ENCODE data around the gene OR10V1.
"Not testable (repeated sequence)": the region's sequence is repeated elsewhere in the genome, so short reads cannot be mapped to it uniquely, and the experiment has no call there.

The OR10V1 gene

DNA sequence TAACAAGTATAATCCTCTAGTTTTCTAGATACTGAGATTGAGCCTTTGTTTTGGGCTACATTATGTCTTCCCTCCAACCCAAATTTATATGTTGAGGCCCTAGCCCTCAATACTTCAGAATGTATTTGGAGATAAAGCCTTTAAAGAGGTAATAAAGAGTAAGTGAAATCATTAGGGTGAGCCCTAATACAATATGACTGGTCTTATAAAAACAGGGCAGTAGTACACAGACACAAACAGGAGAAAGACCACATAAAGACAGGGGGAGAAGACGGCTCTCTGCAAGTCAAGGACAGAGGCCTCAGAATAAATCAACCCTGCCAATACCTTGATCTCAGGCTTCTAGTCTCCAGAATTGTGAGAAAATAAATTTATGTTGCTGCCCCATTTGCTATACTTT, 6.3 kb downstream of the OR10V1 start:
- DNase-seq: no peak

DNA sequence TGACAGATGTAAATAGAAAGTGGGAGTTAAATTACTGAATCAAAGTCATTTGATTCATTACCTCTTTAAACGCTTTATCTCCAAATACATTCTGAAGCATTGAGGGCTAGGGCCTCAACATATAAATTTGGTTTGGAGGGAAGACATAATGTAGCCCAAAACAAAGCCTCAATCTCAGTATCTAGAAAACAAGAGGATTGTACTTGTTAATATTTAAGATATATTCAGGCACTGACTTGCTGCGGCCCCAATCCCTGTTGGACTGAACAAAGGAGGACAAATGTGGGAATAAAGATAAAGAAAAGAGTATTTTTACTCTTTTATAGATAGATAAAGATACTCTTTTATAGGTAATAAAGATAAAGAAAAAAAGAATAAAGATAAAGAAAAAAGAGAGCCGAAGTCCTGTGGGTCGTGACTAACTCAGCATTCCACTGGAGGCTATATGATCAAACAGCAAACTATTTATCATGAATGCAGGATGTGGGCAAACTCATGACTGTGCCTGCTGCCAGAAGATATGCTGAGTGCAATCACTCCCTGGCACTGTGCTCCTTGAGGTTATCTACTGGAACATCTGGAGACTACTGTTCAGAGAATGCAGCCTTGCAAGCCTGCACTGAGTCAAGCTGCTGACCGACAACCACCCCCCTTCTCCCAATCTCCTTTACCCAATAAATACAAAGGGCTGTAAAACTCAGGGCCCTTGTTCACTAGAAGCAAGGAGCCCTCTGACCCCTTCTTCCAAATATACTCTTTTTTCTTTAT, 6.9 kb downstream of the OR10V1 start:
- no peak for DNase-seq

DNA sequence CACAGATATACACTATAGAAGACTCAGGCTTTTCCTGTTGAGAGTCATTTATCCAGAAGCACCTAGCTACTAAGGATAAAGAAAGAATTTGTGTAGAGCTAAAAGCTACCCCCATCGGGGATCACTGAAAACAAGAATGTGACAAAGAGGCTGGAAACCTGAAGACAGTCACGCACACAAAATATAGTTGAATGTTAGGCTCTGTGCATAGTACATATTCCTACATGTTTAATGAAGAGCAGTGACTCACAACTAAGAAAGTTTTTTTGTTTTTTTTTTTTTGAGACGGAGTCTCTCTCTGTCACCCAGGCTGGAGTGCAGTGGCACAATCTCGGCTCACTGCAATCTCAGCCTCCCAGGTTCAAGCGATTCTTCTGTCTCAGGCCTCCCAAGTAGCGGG, 8.4 kb downstream of the OR10V1 start:
- no peak for DNase-seq

DNA sequence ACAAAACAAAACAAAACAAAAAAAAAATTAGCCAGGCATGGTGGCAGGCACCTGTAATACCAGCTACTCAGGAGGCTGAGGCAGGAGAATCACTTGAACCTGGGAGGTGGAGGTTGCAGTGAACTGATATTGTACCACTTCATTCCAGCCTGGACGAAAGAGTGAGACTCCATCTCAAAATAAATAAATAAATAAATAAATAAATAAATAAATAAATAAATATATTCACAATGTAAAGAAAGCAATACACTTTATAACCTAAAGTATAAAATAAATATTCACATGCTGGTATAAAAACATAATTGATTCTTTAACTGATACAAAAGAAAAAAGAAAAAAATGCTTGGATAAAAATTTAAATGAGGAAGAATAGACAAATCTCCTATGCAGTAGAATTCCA, 10.1 kb downstream of the OR10V1 start:
- not testable (repeated sequence) for DNase-seq

DNA sequence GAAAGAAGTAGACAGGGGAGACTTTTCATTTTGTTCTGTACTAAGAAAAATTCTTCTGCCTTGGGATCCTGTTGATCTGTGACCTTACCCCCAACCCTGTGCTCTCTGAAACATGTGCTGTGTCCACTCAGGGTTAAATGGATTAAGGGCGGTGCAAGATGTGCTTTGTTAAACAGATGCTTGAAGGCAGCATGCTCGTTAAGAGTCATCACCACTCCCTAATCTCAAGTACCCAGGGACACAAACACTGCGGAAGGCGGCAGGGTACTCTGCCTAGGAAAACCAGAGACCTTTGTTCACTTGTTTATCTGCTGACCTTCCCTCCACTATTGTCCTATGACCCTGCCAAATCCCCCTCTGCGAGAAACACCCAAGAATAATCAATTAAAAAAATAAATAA, 13.5 kb downstream of the OR10V1 start:
- DNase-seq: not testable (repeated sequence)

DNA sequence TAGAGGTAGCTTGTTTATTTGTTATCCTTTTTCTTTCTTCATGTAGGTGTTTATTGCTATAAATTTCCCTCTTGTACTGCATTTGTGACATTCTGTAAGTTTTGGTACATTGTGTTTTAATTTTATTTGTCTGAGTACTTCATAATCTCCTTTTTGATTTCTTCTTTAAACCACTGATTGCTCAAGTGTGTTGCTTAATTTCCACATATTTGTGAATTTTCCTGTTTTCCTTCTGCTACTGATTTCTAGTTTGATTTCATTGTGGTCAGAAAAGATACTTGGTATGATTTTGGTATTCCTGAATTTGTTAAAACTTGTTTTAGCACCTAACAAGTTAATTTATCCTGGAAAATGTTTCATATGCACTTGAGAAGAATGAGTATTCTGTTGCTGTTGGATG, 15.1 kb downstream of the OR10V1 start:
- no peak for DNase-seq

DNA sequence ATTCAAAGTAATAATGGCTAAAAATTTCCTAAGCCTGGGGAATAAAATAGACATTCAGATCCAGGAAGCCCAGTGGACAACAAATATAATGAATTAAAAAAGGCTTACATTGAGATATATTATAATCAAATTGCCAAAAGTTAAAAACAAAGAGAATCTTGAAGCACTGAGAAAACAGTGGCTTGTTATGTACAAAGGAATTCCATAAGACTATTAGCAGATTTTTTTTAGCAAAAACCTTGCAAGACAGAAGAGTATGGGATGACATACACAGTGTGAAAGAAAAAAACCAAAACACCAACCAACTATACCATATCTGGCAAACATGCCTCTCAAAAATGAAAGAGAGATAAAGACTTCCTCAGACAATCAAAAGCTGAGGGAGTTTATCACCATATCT, 20.7 kb downstream of the OR10V1 start:
- no peak for DNase-seq

DNA sequence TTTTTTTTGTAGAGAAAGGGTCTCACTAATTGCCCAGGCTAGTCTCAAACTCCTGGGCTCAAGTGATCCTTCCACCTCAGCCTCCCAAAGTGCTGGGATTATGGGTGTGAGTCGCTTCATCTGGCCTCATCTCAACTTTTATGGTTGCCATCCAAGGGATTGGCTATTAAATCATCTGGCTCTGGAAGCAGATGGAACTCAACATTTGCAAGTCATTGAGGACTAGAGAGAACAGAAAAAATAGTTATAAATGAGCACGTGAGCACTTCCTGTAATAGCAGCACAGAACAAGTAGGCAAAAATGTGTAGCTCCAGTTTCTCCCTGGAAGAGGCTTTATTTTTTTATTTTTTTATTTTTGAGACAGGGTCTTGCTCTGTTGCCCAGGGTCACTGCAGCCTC, 22.5 kb downstream of the OR10V1 start:
- DNase-seq: no peak

DNA sequence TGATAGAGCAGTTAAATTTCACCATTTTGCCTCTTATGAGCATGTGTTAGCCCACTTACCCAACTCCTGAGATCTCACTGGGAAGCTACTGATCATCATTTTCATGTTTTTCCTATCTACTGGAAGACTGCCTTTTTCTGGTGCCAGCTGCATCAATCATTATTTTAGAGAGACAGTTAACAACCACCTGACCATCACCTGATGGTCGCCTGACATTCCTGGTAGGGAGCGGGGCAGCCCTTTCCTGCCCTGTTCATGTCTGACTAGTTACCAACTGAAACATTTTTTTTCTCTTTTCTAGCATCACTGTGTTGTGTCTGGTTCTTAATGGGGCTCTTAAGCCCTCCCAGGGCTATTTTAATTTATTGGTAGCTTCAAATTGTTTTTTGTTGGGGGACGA, 24.6 kb downstream of the OR10V1 start:
- no peak for DNase-seq

DNA sequence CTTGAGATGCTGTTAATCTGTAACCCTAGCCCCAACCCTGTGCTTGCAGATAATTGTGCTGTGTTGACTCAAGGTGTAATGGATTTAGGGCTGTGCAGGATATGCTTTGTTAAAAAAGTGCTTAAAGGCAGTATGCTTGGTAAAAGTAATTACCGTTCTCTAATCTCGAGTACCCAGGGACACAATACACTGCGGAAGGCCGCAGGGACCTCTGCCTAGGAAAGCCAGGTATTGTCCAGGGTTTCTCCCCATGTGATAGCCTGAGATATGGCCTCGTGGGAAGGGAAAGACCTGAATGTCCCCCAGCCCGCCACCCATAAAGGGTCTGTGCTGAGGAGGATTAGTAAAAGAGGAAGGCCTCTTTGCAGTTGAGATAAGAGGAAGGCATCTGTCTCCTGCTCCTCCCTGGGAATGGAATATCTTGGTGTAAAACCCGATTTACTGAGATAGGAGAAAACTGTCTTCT, 32.4 kb downstream of the OR10V1 start:
- not testable (repeated sequence) for DNase-seq

DNA sequence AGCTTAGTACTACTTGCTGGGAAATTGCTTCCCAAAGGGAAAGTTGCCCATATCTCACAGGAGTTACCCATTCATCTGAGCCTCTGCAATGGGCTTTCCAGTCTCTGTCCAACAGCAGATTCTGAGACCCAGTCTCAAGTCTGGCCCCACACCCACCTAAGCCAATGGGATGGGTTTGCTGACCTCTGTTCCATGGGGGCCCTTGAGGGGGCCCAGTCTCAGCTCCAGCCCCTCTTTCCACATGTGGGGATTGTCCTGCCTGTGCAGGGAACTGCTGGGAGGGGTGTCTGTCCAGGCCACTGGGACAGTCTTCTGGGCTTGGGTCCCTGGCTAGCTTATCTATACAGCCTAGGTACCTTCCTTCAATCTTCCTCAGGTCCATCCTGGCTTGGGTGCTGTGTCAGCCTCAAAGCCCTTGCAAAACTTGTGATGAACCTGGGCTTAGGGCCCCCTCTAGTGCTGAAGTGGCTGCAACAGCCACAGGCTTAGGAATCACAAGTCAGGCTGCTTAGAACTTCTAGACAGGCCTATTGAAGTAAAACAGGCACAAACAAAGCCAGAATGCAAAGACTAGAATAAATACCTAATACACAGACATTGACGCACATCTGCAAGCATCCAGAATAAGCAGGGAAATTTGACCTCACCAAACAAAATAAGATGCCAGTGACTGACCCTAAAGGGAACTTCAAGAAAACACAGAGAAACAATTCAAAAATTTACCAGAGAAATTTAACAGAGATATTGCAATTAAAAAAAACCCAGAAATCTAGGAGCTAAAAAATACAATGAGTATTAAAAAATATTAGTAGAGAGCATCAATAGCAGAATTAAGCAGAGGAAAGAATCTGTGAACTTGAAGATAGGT, 33.1 kb downstream of the OR10V1 start:
- peak; percentile 49 for DNase-seq

DNA sequence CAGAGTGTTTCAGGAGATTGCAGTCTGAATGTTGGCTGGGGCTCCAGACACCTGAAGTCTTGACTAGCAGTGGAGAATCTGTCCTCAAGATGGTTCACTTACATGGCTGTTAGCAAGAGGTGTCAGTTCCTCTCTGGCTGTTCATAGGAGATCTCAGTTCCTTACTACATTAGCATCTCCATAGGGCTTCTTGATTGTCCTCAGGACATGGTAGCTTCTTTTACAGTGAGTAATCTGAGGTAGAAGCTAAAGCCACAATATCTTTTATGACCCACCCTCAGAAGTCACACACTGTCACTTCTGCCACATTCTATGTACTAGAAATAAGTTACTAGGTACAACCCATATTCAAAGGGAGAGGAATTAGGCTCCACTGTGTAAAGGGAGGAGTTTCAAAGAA, 34.3 kb downstream of the OR10V1 start:
- DNase-seq: peak; percentile 34

DNA sequence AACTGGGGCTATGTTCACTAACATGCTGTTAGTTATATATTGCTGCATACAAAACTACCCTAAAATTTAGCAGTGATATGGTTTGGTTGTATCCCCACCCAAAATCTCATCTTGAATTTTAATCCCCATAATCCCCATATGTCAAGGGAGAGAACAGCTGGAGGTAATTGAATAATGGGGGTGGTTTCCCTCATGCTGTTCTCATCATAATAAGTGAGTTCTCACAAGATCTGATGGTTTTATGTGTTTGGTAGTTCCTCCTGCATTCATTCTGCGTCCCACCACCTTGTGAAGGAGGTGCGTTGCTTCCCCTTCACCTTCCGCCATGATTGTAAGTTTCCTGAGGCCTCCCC, 34.9 kb downstream of the OR10V1 start:
- DNase-seq: no peak

DNA sequence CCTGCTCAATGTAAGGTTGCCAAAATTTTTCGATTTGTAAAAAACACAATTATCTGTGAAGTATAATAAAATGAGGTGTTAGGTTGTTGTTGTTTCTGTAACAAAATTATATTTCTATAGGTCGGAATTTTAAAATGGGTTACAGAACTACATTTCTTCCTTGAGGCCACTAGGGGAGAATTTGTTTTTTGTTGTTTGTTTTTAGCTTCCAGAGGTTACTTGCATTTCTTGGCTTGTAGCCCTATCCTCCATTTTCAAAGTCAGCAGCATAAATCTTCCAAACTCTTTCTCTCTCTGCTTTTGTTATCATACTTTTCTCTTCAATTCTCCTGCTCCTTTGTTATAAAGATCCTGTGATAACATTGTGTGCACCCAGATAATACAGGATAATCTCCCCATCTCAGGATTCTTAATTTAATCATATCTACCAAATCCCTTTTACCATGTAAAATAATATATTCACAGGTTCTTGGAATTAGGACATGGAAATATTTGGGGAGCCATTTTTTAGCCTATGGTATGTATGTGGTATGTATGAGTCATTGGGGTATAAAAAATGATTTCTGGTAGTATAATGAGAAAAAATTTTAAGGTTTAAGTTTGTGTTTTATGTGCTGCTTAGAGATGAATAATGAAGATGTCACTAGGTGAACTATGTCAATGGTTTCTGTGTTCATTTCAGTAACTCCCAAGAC, 35.4 kb downstream of the OR10V1 start:
- DNase-seq: no peak

DNA sequence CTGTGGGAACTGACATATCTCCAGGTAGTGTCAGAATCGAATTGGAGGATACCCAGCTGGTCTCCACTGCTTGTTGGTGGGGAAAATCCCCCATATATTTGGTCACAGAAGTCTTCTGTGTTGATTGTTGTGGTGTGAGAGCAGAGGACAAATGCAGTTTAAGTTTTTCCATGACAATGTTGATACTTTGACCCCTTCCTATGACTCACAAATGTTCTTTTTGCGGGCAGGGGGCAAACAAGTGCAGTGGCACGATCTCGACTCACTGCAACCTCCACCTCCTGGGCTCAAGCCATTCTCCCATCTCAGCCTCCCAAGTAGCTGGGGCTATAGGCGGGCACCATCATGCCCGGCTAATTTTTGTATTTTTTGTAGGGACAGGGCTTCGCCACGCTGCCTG, 37.4 kb downstream of the OR10V1 start:
- DNase-seq: no peak

DNA sequence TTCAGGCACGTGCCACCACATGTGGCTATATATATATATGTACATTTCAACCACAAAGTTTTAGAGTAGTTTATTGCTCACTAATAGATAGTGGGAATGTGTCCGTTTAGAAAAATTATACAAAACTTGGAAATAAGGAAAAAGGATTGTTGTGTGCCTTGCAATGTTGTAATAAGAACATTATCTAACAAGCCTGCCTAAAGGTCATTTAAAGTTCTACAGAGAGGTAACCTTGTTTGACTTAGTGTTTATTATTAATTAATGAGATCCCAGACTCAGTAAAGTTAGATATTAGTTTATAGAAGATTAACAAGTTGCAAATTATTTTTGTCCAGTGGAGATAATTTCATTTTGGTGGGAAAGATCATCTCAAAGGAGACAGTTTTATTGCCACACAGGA, 39.4 kb downstream of the OR10V1 start:
- DNase-seq: no peak

DNA sequence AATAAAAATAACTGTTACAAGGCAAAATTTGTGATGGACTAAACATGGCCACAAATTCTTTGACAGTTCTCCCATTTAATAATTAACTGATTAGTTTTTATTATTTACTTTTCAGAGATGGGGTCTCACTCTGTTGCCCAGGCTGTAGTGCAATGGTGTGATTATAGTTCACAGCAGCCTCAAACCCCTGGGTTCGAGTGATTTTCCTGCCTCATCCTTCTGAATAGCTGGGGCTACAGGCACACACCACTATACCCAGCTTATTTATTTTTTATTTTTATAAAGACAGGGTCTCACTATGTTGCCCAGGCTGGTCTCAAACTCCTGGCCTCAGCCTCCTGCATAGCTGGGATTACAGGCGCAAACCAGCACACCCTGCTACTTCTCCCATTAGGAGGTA, 40.4 kb downstream of the OR10V1 start:
- DNase-seq: no peak

DNA sequence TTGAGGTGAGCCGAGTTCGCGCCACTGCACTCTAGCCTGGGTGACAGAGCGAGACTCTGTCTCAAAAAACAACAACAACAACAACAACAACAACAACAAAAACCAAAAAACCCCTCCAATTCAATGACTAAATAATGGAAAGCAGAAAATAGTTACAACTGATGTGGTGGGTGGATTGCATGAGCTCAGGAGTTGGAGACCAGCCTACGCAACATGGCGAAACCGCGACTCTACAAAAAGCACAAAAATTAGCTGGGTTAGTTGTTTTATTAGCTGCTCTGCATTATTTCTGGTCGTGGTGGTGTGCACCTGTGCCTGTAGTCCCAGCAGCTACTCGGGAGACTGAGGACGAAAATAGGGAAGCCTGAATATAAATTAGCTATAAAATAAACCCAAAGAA, 42.2 kb downstream of the OR10V1 start:
- no peak for DNase-seq

DNA sequence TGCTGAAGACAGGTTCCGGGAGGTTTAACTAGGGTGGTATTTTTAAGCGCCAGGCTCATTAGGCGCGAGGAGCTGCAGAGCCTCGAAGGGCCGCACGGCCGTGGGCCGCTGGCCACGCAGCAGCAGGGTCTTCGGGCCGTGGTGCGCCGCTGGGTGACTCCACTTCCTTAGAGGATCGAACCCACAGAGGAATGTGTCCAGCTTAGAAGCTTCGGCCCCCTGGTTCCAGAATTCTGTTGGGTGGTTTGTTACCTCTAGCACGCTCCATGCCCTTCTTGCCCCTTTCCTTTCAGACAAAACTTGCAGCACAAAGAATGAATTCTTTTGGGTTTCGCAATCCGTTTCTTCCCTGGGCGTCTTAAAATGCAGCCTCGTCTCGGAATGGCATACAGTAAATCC, 44.0 kb downstream of the OR10V1 start:
- no peak for DNase-seq

DNA sequence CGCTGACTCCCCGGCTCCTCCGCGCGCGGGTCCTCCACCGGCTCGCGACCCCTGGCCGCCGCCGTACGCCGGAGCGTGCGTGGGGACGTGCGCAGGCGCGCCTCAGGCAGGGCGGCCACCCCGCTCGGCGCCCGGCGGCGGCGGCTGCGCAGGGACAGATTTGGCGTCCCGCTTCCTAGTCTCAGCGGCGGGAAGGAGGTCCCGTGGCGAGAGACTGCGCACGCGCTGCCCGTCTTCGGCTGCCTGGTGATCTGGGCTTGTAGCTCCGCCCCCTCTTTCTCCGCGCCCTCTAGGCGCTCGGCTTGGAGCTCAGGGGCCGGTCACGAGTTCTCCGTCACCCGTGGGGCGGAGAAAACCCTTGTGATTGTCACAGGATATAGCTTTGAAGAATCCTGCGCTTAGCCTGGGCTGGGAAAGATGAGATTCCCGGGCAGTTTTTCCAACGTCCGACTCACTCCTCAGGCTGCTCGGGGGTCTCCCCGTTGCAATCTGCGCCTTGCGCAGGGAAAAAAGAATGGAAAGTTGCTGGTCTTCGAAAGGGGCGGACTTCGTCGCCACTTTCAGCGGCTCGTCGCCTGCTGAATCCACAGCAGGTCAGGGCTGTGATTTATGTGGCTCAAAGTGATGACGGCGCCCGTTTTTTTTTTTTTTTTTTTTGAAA, 44.6 kb downstream of the OR10V1 start, which contains the start of gene PATL1:
Gene PATL1, minus strand, starts transcription at position 88 of the 661 bp plus-strand sequence. CDS start 142 bp downstream, outside the sequence.
- peak; percentile 99 for DNase-seq

DNA sequence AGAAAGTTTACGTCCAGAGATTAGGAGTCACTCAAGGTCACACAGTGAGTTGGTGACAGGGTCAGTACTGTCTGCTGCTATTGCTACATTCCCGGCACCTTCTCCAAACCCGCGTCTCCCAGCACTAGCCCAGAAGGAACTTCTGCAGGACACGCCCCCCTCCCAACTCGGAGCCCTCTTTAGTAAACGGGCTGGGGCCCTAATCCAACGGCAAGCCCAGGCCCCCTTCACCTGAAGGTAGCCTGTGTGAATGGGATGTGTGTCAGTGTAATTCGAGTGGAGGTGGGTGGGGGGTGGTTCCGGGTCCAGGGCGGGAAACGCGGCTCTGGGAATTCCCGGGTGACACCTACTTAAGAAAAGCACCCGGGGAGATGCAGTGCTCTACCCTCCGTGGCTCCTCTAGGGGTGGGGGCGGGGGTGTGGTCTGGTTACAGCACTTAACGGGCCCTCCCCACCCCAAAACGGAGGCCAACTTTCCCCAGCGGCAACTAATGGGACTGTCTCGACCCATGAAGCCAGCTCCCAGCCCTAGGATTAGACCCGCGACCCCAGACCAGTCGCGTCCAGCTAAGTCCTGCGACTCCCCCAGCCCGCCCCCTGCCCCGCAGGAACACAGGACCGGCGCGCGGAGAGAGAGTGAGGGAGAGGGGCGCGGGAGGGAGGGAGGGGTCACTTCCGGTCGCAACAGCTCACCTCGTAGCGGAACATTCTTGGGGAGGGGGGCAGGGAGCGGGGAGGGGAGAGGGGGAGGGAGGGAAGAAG, 45.3 kb downstream of the OR10V1 start:
- peak; percentile 19 for DNase-seq

DNA sequence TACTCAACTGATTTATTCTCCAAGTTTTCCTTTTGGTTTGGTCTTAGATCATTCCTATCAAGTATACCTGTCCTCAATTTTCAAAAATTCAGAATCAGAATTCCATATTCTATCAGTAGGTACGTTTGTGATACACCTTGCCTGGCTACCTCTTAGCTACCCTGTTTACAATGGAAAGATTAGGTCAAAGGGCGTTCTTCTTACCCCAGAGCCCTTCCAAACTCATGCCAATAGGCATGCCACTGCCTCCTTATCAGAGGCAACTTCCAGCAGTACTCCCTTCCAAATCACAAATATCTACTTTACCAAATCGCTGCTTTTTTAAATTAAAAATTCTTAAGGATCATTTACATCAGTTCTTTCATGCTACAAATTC, 45.8 kb downstream of the OR10V1 start:
- DNase-seq: no peak

Measured in MV-4-11 (cell line).